Esophagus muscularis mucosa (tissue), 4 donors: ENCODE measurements around the gene LIFR. TPM values are rescaled to one million over a fixed set of nuclear protein-coding genes. Genes with fewer than 3 reads are reported as not detected.

Source experiments
- DNase-seq: peaks from one replicate; pipeline ENCODE4 v3.0.0-alpha.2; 2017; ENCODE audit errors: extremely low spot score
- H3K27ac ChIP-seq, 4 donors: fragments of 200-600 bp; sonication (generic); replicated peaks in 1 of 4; 1 replicate in 3 of 4; 2 replicates in 1 of 4; pipeline ENCODE4 v1.5.1; 2016 to 2019; ENCODE audit warnings: mild to moderate bottlenecking in 1 of 4
- H3K27me3 ChIP-seq, 4 donors: fragments of 200-600 bp; sonication (generic); one replicate each; pipeline versions ENCODE4 v1.5.1 to v1.6.0; 2016 to 2019
- H3K36me3 ChIP-seq, 4 donors: fragments of 200-600 bp; sonication (generic); one replicate each; pipeline ENCODE4 v1.5.1; 2016 to 2019
- H3K4me1 ChIP-seq, 4 donors: fragments of 200-600 bp; sonication (generic); one replicate each; pipeline ENCODE4 v1.5.1; 2016 to 2019
- H3K4me3 ChIP-seq, 4 donors: fragments of 200-600 bp; sonication (generic); 1 replicate in 2 of 4; 2 replicates in 2 of 4; pipeline ENCODE4 v1.5.1; 2016 to 2019; ENCODE audit warnings: mild to moderate bottlenecking in 4 of 4, moderate library complexity in 1 of 4
- H3K9me3 ChIP-seq, 4 donors: fragments of 200-600 bp; sonication (generic); 1 replicate in 3 of 4; 2 replicates in 1 of 4; pipeline ENCODE4 v1.5.1; 2016 to 2019
- EP300 ChIP-seq: sonication (generic); formaldehyde crosslinking; IDR thresholded peaks from one replicate; pipeline ENCODE4 v1.6.1; 2017; ENCODE audit warnings: antibody characterized with exemption
- POLR2A ChIP-seq: fragments of 450-650 bp; IDR thresholded peaks from one replicate; pipeline ENCODE4 v1.6.1; 2017; ENCODE audit warnings: antibody characterized with exemption, moderate library complexity, mild to moderate bottlenecking, low read depth
- POLR2AphosphoS5 ChIP-seq, 2 donors: sonication (generic); formaldehyde crosslinking; IDR thresholded peaks; one replicate each; pipeline ENCODE4 v1.6.1; 2017; ENCODE audit warnings: antibody characterized with exemption in 2 of 2
- WGBS: methylation state at CpG from one replicate; pipeline ENCODE4 v1.1.5; 2018; 5-methylcytosine and 5-hydroxymethylcytosine counted together
- intact Hi-C: fragments of 100-400 bp; cut with DNase I; formaldehyde crosslinking; loops from one replicate; pipeline ENCODE4 v1.15.1; 2023
- total RNA-seq, 4 donors: library from RNA; depleted of rRNA; stranded (reverse); fragments of >200 nt; gene quantifications; one replicate each; pipeline versions ENCODE4 v1.1.0 to v1.2.1, GENCODE V29; 2016
- TF ChIP-seq, protein P1 (sequence below), 3 experiments: fragments of 200-600 bp in 2 of 3; fragments of 450-650 bp in 1 of 3; sonication (generic) in 2 of 3; IDR thresholded peaks; one replicate each; pipeline ENCODE4 v1.5.1; 2017 to 2019; ENCODE audit warnings: antibody characterized with exemption in 3 of 3, mild to moderate bottlenecking in 2 of 3, moderate library complexity in 1 of 3

LIFR gene
- total RNA-seq, 4 donors from 2014 or later, result 72.3 to 102 (median 90.1) TPM

DNA sequence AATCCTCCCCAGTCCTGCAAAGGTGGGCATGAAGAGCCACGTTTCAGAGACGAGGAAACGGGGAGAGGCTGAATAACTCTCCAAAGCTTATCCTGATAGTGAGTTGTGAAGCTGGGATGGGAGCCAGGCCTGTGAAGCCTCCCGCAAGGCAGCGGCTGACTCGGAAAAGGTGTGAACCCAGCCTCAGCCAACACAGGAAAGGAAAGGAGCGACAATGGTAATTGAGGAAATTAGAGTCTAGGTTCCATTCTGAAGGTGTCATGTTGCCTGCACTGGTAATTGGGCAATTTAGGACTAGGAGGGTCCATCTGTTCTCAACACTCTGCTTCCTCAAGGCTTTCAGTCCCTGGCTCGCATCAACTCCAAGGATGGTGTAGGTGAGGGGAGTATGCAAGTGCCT, 83.4 kb downstream of the LIFR start:
- Histone ChIP-seq H3K4me1 (peaks cover 23 to 31% (median 25%) of the 10 kb centered on the region in 4 donors), H3K36me3 (no peaks in the 10 kb centered on the region), H3K27me3 (no peaks in the 10 kb centered on the region), H3K4me3 (no peak overlapping the region), H3K9me3 (no peaks in the 10 kb centered on the region), H3K27ac (no peak overlapping the region)
- TF ChIP-seq POLR2AphosphoS5 (IDR thresholded peaks at IDR 0.05) (peak in 1 of 2 donors; percentile 39), EP300 (no peak), POLR2A (no peak)
- DNase-seq, result peak; percentile 87
- WGBS, result 65% methylated on average over 8 of the region's 8 CpGs
- intact Hi-C loops, result no loop called here

DNA sequence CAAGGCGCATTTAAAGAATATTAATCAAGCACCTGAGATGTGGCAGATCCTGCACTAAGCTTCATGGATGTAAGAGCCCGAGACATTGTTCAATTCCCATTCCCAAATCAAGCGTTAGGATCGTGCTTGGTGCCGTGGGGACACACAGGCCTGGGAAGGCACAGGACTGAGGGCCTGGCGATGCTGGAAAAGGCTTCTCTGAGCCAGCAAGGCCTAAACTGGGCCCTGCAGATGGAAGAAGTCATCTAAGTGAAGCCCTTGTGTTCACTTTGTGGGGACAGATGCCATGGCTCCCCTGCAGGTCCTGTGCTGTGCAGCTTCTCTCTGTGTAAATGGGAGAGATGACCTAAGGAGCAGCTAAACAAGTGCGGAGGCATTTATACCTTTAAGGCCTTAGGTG, 83.9 kb downstream of the LIFR start:
- DNase-seq, result peak; percentile 75
- no peaks in the 10 kb centered on the region for H3K9me3 ChIP-seq
- peaks cover 28 to 36% (median 30%) of the 10 kb centered on the region in 4 donors for H3K4me1 ChIP-seq
- H3K36me3 ChIP-seq, result no peaks in the 10 kb centered on the region
- no peak for TF ChIP-seq POLR2AphosphoS5 (IDR thresholded peaks at IDR 0.05)
- no peak for TF ChIP-seq EP300
- TF ChIP-seq, protein P1, sequence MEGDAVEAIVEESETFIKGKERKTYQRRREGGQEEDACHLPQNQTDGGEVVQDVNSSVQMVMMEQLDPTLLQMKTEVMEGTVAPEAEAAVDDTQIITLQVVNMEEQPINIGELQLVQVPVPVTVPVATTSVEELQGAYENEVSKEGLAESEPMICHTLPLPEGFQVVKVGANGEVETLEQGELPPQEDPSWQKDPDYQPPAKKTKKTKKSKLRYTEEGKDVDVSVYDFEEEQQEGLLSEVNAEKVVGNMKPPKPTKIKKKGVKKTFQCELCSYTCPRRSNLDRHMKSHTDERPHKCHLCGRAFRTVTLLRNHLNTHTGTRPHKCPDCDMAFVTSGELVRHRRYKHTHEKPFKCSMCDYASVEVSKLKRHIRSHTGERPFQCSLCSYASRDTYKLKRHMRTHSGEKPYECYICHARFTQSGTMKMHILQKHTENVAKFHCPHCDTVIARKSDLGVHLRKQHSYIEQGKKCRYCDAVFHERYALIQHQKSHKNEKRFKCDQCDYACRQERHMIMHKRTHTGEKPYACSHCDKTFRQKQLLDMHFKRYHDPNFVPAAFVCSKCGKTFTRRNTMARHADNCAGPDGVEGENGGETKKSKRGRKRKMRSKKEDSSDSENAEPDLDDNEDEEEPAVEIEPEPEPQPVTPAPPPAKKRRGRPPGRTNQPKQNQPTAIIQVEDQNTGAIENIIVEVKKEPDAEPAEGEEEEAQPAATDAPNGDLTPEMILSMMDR (IDR thresholded peaks at IDR 0.05), result no peak
- TF ChIP-seq POLR2A, result no peak
- 86% methylated on average over 6 of the region's 7 CpGs for WGBS
- H3K4me3 ChIP-seq, result no peak overlapping the region
- intact Hi-C loops, result no loop called here
- no peak overlapping the region for H3K27ac ChIP-seq
- no peaks in the 10 kb centered on the region for H3K27me3 ChIP-seq

DNA sequence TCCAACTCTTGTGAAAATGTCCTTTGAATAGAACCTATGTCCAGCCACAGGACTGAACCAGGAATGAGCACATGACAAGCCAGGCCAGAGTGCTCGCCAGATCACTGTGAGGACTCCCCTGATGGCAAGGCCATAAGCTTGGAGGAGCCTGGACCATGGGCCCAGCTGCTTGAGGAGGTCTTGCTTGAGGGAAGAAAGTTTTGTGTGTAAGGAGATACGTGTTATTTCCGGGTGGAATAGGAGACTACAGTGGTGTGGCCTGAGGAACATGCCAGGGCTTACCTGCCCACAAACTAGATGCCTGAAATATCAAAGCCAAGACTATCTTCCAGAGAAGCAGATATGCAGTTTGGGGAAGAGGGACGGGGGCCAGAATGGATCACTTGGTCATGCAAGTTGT, 84.7 kb downstream of the LIFR start:
- intact Hi-C loops, result no loop called here
- Histone ChIP-seq H3K27ac (no peak overlapping the region), H3K4me3 (no peak overlapping the region), H3K36me3 (no peaks in the 10 kb centered on the region), H3K27me3 (no peaks in the 10 kb centered on the region), H3K4me1 (peaks cover 36 to 44% (median 38%) of the 10 kb centered on the region in 4 donors), H3K9me3 (no peaks in the 10 kb centered on the region)
- DNase-seq, result peak; percentile 86
- 97% methylated on average over 4 of the region's 4 CpGs for WGBS
- TF ChIP-seq, protein P1 (IDR thresholded peaks at IDR 0.05), result no peak
- no peak for TF ChIP-seq POLR2A

DNA sequence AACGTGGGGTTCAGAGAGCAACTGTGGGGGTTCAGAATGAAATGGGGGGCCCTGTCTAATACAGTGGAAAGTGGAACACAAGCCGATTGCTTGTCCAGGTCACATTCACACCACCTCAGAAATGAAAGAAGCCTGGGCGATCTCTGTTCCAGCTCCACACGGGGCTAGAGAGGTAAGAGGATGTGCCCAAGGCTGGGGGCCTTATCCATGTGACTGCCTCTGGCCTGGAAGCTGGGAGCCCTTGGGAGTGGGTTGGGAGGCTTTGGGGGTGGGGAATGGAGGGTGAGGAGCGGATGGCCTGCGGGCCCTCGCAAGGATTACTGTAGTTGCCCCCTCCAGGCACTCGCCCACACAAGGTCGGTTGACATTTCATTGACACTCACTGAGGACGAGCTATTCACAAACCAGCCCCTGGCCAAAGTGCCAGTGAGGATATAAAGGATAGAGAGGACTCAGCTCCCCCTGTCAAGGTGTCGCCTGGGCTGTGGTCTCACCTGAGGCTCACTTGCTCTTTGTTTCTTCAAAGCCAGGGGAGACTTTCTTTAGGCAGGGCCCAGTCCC, 86.7 kb downstream of the LIFR start:
- TF ChIP-seq POLR2A (no peak), POLR2AphosphoS5 (IDR thresholded peaks at IDR 0.05) (no peak), EP300 (no peak)
- TF ChIP-seq, protein P1 (IDR thresholded peaks at IDR 0.05), result no peak
- intact Hi-C loops, result no loop called here
- H3K4me1 ChIP-seq, result peaks cover 55 to 63% (median 57%) of the 10 kb centered on the region in 4 donors
- peak; percentile 90 for DNase-seq
- H3K27me3 ChIP-seq, result no peaks in the 10 kb centered on the region
- H3K36me3 ChIP-seq, result no peaks in the 10 kb centered on the region
- 72% methylated on average over 6 of the region's 11 CpGs for WGBS
- no peaks in the 10 kb centered on the region for H3K9me3 ChIP-seq
- H3K27ac ChIP-seq, result peak overlapping the region; percentile 75 to 83 (median 80)
- H3K4me3 ChIP-seq, result peak overlapping the region in 2 of 4 donors; percentile 10 to 29

DNA sequence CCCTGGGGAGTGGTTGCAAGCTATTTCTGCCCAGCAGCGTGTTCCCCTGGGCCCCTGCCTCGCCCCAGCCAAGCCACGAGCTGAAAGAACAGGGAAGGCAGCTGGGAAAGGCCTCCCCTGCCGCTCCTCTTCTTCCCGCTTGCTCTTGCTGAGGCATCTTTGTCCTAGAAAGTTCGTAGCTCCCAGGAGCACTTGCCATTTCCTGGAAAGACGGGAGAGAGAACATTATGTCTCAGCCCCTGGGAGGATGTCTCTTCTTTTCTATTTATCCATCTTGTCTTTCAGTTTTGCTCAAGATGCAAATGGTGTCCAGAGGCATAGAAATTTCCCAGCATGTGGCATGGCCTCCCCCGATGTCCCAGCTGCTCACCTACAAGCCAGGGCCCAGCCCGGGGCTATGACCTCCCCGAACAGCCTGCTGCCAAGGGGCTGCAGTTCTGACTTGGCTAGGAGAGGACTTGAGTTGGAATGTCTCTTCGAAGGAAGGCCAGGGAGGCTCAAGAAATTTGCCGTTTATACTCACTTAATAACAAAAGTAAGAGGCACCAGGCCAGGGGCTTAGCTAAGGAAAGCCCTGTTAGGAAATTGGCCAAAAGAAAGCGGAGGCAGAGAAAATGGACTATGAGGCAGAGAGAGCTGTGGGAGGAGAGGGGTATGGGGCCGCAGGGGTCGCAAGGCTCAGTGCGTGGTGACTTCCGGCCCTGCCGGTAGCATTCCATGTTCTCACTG, 87.3 kb downstream of the LIFR start:
- WGBS, result 53% methylated on average over 18 of the region's 18 CpGs
- intact Hi-C loops, result no loop called here

More for the DNA sequence above, 87.3 kb downstream of the LIFR start:
- H3K36me3 ChIP-seq, result no peaks in the 10 kb centered on the region
- peak overlapping the region; percentile 10 to 29 (median 18) for H3K4me3 ChIP-seq
- no peaks in the 10 kb centered on the region for H3K9me3 ChIP-seq
- TF ChIP-seq EP300 (peak; percentile 86), POLR2A (no peak), POLR2AphosphoS5 (IDR thresholded peaks at IDR 0.05) (peak; percentile 71 to 75)
- TF ChIP-seq, protein P1 (IDR thresholded peaks at IDR 0.05), result no peak
- DNase-seq, result peak; percentile 92
- no peaks in the 10 kb centered on the region for H3K27me3 ChIP-seq
- H3K4me1 ChIP-seq, result peaks cover 62 to 70% (median 64%) of the 10 kb centered on the region in 4 donors
- peak overlapping the region; percentile 75 to 83 (median 80) for H3K27ac ChIP-seq
